Prostate gland (tissue), 2 donors: Measurements from ENCODE around the gene PAX2.

ENCODE experiments used
- POLR2A ChIP-seq: fragments of 450-650 bp; IDR thresholded peaks from one replicate; pipeline ENCODE4 v1.6.1; 2016; ENCODE audit warnings: antibody characterized with exemption, mild to moderate bottlenecking
- POLR2AphosphoS5 ChIP-seq: sonication (generic); formaldehyde crosslinking; IDR thresholded peaks from one replicate; pipeline ENCODE4 v1.6.1; 2017; ENCODE audit warnings: antibody characterized with exemption
- TF ChIP-seq, protein P1 (sequence below), 4 experiments: fragments of 200-600 bp in 2 of 4; fragments of 450-650 bp in 2 of 4; sonication (generic) in 2 of 4; IDR thresholded peaks; 1 replicate in 3 of 4; 2 replicates in 1 of 4; pipeline ENCODE4 v1.5.1; 2016 to 2019; ENCODE audit warnings: antibody characterized with exemption in 4 of 4, mild to moderate bottlenecking in 2 of 4, moderate library complexity in 2 of 4

DNA sequence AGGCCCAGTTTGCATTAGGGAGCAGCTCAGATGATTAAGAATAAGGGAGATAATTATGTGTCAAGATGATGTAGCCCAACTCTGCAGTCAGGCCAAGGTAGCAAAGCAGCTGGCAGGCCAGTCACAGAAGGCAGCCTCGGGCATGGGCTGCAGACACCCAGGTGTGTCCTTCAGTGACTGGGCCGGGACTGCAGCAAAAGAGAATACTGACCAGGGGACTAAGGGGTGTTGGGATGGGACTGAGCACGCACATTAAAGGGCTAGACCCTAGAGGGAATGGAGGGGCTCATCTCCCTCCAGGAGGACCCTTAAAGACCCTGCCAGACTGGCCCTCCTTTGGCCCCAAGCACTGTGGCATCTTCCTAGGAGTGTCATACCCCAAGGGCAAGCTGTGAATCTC lies 38.7 kb downstream of the PAX2 start:
- TF ChIP-seq POLR2A: no peak
- TF ChIP-seq, protein P1, sequence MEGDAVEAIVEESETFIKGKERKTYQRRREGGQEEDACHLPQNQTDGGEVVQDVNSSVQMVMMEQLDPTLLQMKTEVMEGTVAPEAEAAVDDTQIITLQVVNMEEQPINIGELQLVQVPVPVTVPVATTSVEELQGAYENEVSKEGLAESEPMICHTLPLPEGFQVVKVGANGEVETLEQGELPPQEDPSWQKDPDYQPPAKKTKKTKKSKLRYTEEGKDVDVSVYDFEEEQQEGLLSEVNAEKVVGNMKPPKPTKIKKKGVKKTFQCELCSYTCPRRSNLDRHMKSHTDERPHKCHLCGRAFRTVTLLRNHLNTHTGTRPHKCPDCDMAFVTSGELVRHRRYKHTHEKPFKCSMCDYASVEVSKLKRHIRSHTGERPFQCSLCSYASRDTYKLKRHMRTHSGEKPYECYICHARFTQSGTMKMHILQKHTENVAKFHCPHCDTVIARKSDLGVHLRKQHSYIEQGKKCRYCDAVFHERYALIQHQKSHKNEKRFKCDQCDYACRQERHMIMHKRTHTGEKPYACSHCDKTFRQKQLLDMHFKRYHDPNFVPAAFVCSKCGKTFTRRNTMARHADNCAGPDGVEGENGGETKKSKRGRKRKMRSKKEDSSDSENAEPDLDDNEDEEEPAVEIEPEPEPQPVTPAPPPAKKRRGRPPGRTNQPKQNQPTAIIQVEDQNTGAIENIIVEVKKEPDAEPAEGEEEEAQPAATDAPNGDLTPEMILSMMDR (IDR thresholded peaks at IDR 0.05): no peak
- TF ChIP-seq POLR2AphosphoS5: no peak
